GM12878 (cell line): ENCODE results near the gene ELOA. TPM values are rescaled to one million over a fixed set of nuclear protein-coding genes. Genes with fewer than 3 reads are reported as not detected.

Experiments used
- ATAC-seq: fragments of 200-7000 bp; cut with Tn5 transposase; 3 replicates; pipeline ENCODE4 v1.9.1; 2020; ENCODE audit warnings: mild to moderate bottlenecking, moderate library complexity
- BruUV-seq: library from RNA; stranded (reverse); fragments of 400-500 nt; replicated peaks from 2 replicates; lab custom pipeline; 2021; lab: Mats Ljungman, UMichigan
- CTCF ChIA-PET: fragments of 300-600 bp; sonication (Branson Sonifier 250); formaldehyde crosslinking; extraction: SDS; loops from one replicate; lab custom pipeline; 2021; ENCODE audit warnings: inconsistent platforms; lab: Yijun Ruan, JAX
- POLR2A ChIA-PET: fragments of 350-600 bp; formaldehyde crosslinking; extraction: SDS; loops from one replicate; lab custom pipeline; 2021; ENCODE audit warnings: inconsistent platforms; lab: Charles Lee
- RAD21 ChIA-PET: fragments of 300-600 bp; sonication (Branson Sonifier 250); formaldehyde crosslinking; loops from one replicate; lab custom pipeline; 2023; ENCODE audit warnings: antibody characterized with exemption; ENCODE audit not compliant: unreplicated experiment; lab: Charles Lee
- SMC1A ChIA-PET: fragments of 300-600 bp; sonication (Branson Sonifier 250); formaldehyde crosslinking; loops from one replicate; lab custom pipeline; 2023; ENCODE audit not compliant: unreplicated experiment, uncharacterized antibody; lab: Charles Lee
- DNase-seq: peaks from one replicate; pipeline ENCODE4 v3.0.0-alpha.2; 2011; ENCODE audit warnings: low read depth, low spot score
- FAIRE-seq: peaks from 3 replicates; lab custom pipeline; 2011; peaks lifted over from hg19 to GRCh38; lab: Jason Lieb, UNC
- H2AFZ ChIP-seq: 2 replicates; pipeline ENCODE4 v1.6.0; 2011; ENCODE audit warnings: low read depth, low read length, control low read depth; ENCODE audit not compliant: control insufficient read depth
- H3K27ac ChIP-seq: 2 replicates; pipeline ENCODE4 v1.5.1; 2011; ENCODE audit warnings: control low read depth; ENCODE audit not compliant: control insufficient read depth, insufficient read depth
- H3K27me3 ChIP-seq, 2 experiments: replicated peaks in 1 of 2; 2 replicates each; pipeline versions ENCODE4 v1.6.0 to v1.6.1; 2011; ENCODE audit warnings: low read length in 1 of 2; ENCODE audit not compliant: control insufficient read depth in 2 of 2, insufficient read depth in 2 of 2
- H3K36me3 ChIP-seq, 2 experiments: 2 replicates each; pipeline ENCODE4 v1.5.1; 2011; ENCODE audit warnings: low read length in 1 of 2; ENCODE audit not compliant: control insufficient read depth in 2 of 2, insufficient read depth in 2 of 2
- H3K4me1 ChIP-seq: 2 replicates; pipeline ENCODE4 v1.6.1; 2011; ENCODE audit warnings: mild to moderate bottlenecking, low read length, moderate library complexity, mixed read lengths; ENCODE audit not compliant: control insufficient read depth, insufficient read depth
- H3K4me2 ChIP-seq: 2 replicates; pipeline ENCODE4 v1.6.0; 2011; ENCODE audit warnings: control low read depth; ENCODE audit not compliant: control insufficient read depth, insufficient read depth
- H3K4me3 ChIP-seq: fragments of 200-600 bp; sonication (generic); 2 replicates; pipeline ENCODE4 v1.5.1; 2016
- H3K79me2 ChIP-seq: 2 replicates; pipeline ENCODE4 v1.6.0; 2011; ENCODE audit warnings: low read length; ENCODE audit not compliant: control insufficient read depth, insufficient read depth
- H3K9ac ChIP-seq: 2 replicates; pipeline ENCODE4 v1.8.0; 2011; ENCODE audit warnings: low read length, control low read depth, mixed read lengths; ENCODE audit not compliant: control insufficient read depth, insufficient read depth
- H3K9me3 ChIP-seq: replicated peaks from 3 replicates; pipeline ENCODE4 v1.5.1; 2011; ENCODE audit warnings: mild to moderate bottlenecking, low read length; ENCODE audit not compliant: control insufficient read depth, insufficient read depth
- H4K20me1 ChIP-seq: 2 replicates; pipeline ENCODE4 v1.6.0; 2011; ENCODE audit not compliant: control insufficient read depth, insufficient read depth
- BHLHE40 ChIP-seq, 2 experiments: fragments of 450-650 bp in 1 of 2; IDR thresholded peaks; 2 replicates each; pipeline ENCODE4 v1.6.1; 2011 to 2017; ENCODE audit warnings: low read depth in 2 of 2, borderline replicate concordance in 1 of 2, improper control_type of control experiment in 1 of 2, low read length in 1 of 2, mild to moderate bottlenecking in 1 of 2
- ETV6 ChIP-seq, 2 experiments: fragments of 450-650 bp in 1 of 2; IDR thresholded peaks in 1 of 2; conservative IDR thresholded peaks in 1 of 2; 2 replicates each; pipeline ENCODE4 v1.6.1; 2014; ENCODE audit warnings: antibody characterized with exemption in 1 of 2, borderline replicate concordance in 1 of 2, low read depth in 1 of 2, mild to moderate bottlenecking in 1 of 2, moderate library complexity in 1 of 2
- MXI1 ChIP-seq: fragments of 150-350 bp; IDR thresholded peaks from 2 replicates; pipeline ENCODE4 v1.6.1; 2011; ENCODE audit warnings: low read depth, mild to moderate bottlenecking, inconsistent platforms, low read length, improper control_type of control experiment
- NR2C1 ChIP-seq: fragments of 450-650 bp; IDR thresholded peaks from 2 replicates; pipeline ENCODE4 v1.6.1; 2017; ENCODE audit warnings: antibody characterized with exemption, mild to moderate bottlenecking, moderate library complexity
- SIX5 ChIP-seq: IDR thresholded peaks from 2 replicates; pipeline ENCODE4 v1.6.1; 2011; ENCODE audit warnings: mild to moderate bottlenecking, low read depth, low read length, moderate library complexity; ENCODE audit not compliant: severe bottlenecking
- STAT3 ChIP-seq: IDR thresholded peaks from 2 replicates; pipeline ENCODE4 v1.6.1; 2011; ENCODE audit warnings: low read depth, low read length, improper control_type of control experiment
- ZNF24 ChIP-seq: fragments of 450-650 bp; IDR thresholded peaks from 2 replicates; pipeline ENCODE4 v1.6.1; 2017; ENCODE audit warnings: antibody characterized with exemption, mild to moderate bottlenecking
- WGBS: methylation state at CpG from one replicate; pipeline ENCODE4 v1.1.6; 2016; ENCODE audit warnings: low lambda C conversion rate; ENCODE audit not compliant: insufficient replicate concordance, insufficient coverage; ENCODE audit errors: missing lambda C conversion rate; 5-methylcytosine and 5-hydroxymethylcytosine counted together
- in situ Hi-C: fragments of 300-500 bp; cut with MboI; formaldehyde crosslinking; loops from 9 replicates; pipeline ENCODE4 v1.14.3; 2018; ENCODE audit warnings: mixed read lengths
- intact Hi-C: fragments of 100-400 bp; cut with micrococcal nuclease; formaldehyde crosslinking; loops from one replicate; pipeline ENCODE4 v1.14.2; 2022; ENCODE audit not compliant: unreplicated experiment
- polyA plus RNA-seq, 11 experiments: library from polyadenylated mRNA; depleted of rRNA in 4 of 11; unstranded in 6 of 11; stranded (reverse) in 5 of 11; fragments of >200 nt; fragmentation: Nextera tagmentation in 4 of 11; fragmentation: Illumina TruSeq in 1 of 11; extraction: Ambion mirVana in 4 of 11; extraction: Trizol in 1 of 11; gene quantifications; 1 replicate in 1 of 11; 2 replicates in 10 of 11; pipeline versions ENCODE4 v1.2.1 to v1.2.3, GENCODE V29; 2011 to 2016; ENCODE audit warnings: inconsistent platforms in 2 of 11, missing spikeins in 2 of 11, low read depth in 1 of 11
- total RNA-seq, 4 experiments: library from RNA; depleted of rRNA in 3 of 4; stranded (reverse); fragments of >200 nt in 3 of 4; fragmentation: Illumina TruSeq in 1 of 4; extraction: Trizol in 1 of 4; gene quantifications; 2 replicates each; pipeline versions ENCODE4 v1.2.1 to v1.2.3, GENCODE V29; 2013 to 2021
- TF ChIP-seq, protein P1 (sequence below): fragments of 450-650 bp; IDR thresholded peaks from 2 replicates; pipeline ENCODE4 v1.6.1; 2017; ENCODE audit warnings: borderline replicate concordance

Gene ELOA
- total and polyA plus RNA-seq, 10 of the 15 experiments (the other 5 are each of a cell fraction or from before 2014, with no cell fraction given), result 20.1 to 63.6 (median 39.8) TPM

DNA sequence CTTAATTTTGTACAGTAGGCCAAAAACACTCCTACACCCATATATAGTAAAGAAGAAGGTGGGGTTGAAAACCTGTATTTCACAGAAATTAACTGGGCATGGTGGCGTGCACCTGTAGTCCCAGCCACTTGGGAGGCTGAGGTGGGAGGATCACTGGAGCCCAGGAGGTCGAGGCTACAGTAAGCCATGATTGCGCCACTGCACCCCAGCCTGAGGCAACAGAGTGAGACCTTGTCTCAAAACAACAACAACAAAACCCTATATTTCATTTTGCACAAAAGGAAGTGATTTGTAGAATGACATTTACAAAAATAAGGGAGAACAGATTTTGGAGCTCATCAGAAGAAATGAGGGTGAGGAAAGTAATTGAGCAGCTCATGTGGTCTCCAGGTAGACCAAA, 45.4 kb downstream of the ELOA start:
- no peak overlapping the region for H2AFZ ChIP-seq
- no peaks in the 10 kb centered on the region for H4K20me1 ChIP-seq
- BruUV-seq, result no TSS peak
- DNase-seq (no peak), FAIRE-seq (no peak), ATAC-seq (no peak)
- in situ Hi-C loops (loop anchor here (25.0 kb wide), 1 partner anchor 1449 kb away; the partner anchor contains the start of genes RSRP1 and SYF2), intact Hi-C loops (no loop called here)
- ChIA-PET RAD21 (no interaction called here), CTCF (interaction anchor here (1.0 to 1.6 kb wide), 6 partner anchors 9 to 20 kb away, joined by 3 to 5 read pairs (median 4); partner anchors contain the start of gene PITHD1), POLR2A (interaction anchor here (0.7 kb wide), 1 partner anchor 11 kb away, joined by 5 read pairs; the partner anchor contains the start of gene PITHD1), SMC1A (interaction anchor here (0.7 to 1.2 kb wide), 3 partner anchors 9 to 128 kb away, joined by 3 to 4 read pairs (median 4); partner anchors contain the start of gene PITHD1)
- TF ChIP-seq, protein P1, sequence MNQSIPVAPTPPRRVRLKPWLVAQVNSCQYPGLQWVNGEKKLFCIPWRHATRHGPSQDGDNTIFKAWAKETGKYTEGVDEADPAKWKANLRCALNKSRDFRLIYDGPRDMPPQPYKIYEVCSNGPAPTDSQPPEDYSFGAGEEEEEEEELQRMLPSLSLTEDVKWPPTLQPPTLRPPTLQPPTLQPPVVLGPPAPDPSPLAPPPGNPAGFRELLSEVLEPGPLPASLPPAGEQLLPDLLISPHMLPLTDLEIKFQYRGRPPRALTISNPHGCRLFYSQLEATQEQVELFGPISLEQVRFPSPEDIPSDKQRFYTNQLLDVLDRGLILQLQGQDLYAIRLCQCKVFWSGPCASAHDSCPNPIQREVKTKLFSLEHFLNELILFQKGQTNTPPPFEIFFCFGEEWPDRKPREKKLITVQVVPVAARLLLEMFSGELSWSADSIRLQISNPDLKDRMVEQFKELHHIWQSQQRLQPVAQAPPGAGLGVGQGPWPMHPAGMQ, result no peak
- no peak for TF ChIP-seq SIX5
- TF ChIP-seq ETV6 (conservative IDR thresholded peaks at IDR 0.05 in 1 of 2, IDR thresholded peaks at IDR 0.05 in 1 of 2; ENCODE audit: borderline replicate concordance in 1 of 2, low read depth in 1 of 2), result no peak
- TF ChIP-seq BHLHE40 (IDR thresholded peaks at IDR 0.05; ENCODE audit: borderline replicate concordance in 1 of 2, low read depth in 2 of 2, low read length in 1 of 2), result no peak
- no peak for TF ChIP-seq NR2C1
- no peak for TF ChIP-seq STAT3
- no peak for TF ChIP-seq MXI1
- no peak for TF ChIP-seq ZNF24
- H3K9me3 ChIP-seq, result no peaks in the 10 kb centered on the region
- peaks cover 23% of the 10 kb centered on the region for H3K79me2 ChIP-seq
- no peak overlapping the region for H3K9ac ChIP-seq
- 0 out of 2 replicates have a peak, but pooled peaks cover 5% of the 10 kb centered on the region for H3K4me1 ChIP-seq
- H3K4me2 ChIP-seq, result no peak overlapping the region
- WGBS, result 94% methylated on average over 3 of the region's 3 CpGs
- no peaks in the 10 kb centered on the region for H3K27me3 ChIP-seq
- peaks cover 10 to 18% of the 10 kb centered on the region in 2 experiments; a peak in 3 of 4 replicates for H3K36me3 ChIP-seq
- H3K27ac ChIP-seq, result no peak overlapping the region
- no peak overlapping the region for H3K4me3 ChIP-seq
